HT1080 (cell line): ENCODE measurements around the gene GSC2. TPM values are rescaled to one million over a fixed set of nuclear protein-coding genes. Genes with fewer than 3 reads are reported as not detected.
A peak's percentile ranks its signal among the peaks of the same experiment; 100 is the strongest.

Source experiments
- DNase-seq: peaks from one replicate; pipeline ENCODE4 v3.0.0-alpha.2; 2015; ENCODE audit warnings: low read depth
- total RNA-seq: library from RNA; depleted of rRNA; stranded (reverse); fragments of >200 nt; shearing (Covaris generic); gene quantifications from 2 replicates; pipeline ENCODE4 v1.2.3, GENCODE V29; 2014

The GSC2 gene
- total RNA-seq, 1 experiment from 2014 or later = not detected

DNA sequence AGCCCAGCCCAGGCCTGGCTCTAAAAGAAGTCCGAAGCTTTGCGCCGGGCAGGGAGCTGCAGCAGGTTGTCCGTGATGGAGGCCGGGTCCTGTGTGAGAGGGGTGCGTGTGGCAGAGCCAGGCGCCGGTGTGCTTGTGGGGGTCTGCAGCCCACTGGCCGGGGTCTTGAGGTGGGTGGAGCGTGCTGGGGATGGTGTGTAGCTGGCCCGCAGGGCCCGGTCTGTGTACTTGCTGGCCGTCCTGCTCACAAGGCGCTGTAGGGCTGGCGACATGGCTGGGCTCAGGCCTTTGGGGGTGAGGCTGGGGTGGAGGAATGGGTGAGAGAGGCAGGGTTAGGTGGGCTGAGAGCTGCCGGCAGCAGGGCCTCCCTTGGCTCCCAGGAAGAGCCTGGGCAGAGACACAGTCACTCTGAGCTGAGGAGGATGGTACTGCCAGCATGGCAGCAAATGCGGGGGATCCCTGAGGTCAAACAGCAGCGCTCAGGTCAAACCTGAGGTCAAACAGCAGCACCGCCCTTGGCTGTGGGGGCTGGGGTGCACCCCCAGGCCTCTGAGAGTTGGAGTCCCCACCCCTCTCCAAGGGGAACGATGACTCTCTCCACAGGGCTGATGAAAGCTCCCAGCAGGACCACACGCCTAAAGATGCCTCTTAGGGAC lies 15.8 kb downstream of the GSC2 start:
- DNase-seq = no peak

DNA sequence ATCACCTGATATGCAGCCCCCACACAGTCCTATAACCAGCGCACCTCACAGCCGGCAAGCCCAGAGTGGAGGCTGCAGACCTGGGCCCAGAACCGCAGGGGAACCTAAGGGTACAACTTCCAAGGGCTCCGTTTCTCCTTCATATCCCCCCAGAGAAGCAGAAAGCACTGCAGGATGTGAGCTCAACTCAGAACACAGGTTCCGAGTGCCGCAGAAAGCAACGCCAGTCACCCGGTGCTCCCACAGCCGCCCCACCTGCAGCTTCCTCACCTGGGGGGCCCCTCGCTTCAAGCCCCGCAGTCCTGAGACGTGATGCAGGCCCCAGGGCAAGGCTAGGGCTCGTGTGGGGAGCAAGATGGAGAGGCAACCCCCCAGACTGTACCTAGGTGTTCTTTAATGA lies 16.5 kb downstream of the GSC2 start:
- DNase-seq = no peak

DNA sequence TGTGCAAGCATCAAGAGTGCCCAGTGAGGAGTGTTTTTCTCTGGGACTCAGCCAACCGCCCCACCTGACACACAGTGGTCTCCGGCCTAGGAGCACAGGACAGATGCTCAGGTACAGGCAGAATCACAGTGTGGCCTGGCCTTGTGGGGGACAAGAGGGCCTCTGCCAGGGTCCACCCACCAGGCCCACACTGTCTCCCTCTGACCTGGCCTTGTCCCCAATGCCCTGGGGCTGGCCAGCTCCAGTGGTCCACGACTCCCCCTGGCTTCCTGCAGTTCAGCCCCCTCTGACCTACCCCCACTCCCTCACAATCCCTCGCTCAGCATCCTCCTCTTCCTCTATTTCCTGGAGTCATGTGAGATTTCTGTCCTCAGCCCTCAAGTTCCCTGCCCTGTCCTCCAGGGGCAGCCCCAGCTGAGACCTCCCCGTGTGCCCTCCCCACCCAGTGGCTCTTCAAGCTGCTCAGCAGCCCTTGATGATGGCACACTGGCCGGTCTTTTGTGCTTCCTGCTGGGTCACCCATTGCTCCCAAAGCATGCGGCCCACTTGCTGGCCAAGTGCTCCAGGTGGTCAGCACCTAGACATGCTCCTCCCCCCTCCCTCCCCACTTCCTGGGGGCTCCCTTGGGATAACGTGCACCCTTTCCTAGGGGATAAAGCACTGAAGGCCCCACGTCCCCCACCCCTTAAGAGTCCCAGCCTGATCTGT lies 17.2 kb downstream of the GSC2 start:
- DNase-seq = no peak

DNA sequence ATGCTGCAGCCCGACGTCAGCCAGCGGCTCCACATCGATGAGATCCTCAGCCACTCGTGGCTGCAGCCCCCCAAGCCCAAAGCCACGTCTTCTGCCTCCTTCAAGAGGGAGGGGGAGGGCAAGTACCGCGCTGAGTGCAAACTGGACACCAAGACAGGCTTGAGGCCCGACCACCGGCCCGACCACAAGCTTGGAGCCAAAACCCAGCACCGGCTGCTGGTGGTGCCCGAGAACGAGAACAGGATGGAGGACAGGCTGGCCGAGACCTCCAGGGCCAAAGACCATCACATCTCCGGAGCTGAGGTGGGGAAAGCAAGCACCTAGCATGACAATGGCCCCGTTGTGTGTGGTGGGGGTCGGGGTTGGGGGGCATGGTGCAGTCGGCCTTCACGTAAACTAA lies 17.9 kb downstream of the GSC2 start:
- no peak for DNase-seq

DNA sequence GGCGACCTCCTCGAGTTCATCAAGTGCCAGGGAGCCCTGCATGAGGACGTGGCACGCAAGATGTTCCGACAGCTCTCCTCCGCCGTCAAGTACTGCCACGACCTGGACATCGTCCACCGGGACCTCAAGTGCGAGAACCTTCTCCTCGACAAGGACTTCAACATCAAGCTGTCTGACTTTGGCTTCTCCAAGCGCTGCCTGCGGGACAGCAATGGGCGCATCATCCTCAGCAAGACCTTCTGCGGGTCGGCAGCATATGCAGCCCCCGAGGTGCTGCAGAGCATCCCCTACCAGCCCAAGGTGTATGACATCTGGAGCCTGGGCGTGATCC lies 18.4 kb downstream of the GSC2 start:
- DNase-seq = no peak

DNA sequence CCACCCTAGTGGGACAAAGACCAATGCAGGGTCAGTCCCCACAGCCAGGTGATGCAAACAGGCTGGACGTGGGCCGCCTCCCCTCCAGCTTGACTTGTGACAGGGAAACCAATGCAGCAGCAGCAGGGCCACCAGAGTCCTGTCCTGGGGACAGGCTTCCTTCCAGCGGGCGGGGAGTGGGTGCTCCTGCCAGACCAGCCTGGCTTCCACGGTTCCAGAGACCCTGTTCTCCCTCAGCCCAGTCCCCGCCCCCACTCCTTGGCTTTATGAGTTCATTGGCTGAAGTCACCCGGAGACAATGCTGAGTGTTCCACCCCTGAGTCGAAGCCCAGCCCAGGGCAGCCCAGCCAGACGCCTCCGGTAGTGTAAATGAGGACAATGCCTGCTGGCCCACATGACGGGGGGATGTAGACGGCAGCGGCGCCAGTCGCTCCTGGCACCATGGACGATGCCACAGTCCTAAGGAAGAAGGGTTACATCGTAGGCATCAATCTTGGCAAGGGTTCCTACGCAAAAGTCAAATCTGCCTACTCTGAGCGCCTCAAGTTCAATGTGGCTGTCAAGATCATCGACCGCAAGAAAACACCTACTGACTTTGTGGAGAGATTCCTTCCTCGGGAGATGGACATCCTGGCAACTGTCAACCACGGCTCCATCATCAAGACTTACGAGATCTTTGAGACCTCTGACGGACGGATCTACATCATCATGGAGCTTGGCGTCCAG lies 19.0 kb downstream of the GSC2 start, which contains the start of gene TSSK2:
Gene TSSK2, plus strand, starts transcription at position 350 of the 726 bp plus-strand sequence. Its CDS starts 92 bp downstream, at position 442.
- no peak for DNase-seq

DNA sequence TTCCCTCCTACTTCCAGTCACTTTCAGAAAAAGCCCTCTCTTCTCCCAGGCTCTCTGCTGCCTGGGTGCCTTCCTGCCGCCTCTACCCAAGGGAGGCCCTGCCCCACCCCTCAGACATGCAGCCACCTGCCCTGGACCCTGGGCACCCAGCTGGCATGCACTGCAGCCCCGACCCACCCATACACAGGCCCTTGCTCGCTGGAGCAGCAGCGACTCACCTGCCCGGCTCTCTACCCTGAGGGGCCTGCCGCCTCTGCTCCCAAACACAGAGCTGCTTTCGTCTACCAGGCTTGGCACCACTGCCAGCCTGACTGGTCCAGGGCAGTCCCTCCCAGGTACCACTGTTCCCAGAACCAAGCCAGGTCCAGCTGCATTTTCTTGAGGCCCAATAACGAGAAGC lies 20.2 kb downstream of the GSC2 start:
- DNase-seq = no peak

DNA sequence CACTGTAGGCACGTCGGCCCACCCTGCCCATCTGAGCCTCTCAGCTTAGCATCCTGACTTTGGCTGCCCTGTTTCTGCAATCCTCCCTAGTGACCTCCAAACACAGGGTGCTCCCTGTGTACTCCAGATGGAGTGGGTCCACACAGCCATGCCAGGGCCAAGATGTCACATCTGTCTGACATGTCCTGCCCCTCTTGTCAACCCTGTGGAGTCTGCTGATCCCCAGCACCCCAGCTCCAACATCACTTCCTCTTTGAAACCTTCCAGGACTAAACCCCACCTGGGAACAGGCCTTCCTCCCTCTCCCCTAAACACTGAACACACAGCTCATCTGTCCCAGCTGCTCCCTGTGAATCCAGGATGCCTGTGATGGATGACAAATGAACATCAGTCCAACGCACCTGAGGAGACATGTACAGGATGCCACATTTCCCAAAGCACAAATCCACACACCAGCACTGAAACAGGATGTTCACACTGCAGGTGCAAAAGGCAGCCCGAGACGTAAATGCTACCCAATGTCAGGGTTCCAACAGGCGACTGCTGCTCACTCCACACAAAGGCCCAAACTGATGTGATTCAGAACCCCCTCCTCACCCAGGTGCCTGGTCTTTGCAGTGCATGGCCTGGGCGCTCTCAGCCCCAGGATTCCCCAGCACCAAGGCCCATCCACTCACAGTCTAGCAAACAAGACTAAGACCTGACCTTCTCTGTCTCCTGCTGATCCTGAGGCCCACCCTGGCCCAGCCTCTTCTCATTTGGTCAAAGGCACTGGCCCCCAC lies 21.0 kb downstream of the GSC2 start:
- DNase-seq = no peak

DNA sequence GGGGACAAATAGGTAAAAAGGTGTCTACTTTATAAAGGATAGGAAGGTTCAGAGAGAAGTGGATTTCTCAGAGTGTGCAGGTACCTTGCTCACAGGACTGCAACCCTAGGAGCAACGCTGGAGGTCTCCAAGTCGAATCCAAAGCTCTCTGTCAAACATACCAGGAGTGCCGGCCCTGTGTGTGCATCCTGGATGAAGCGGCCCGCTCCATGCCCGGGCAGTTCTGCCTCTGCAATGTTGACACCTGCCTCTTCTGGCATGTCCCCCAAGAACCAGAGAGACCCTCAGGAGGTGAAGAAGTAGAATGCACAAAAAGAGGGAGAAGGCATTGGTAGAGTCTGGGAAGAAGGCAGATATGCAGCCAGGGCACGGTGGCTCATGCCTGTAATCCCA lies 22.1 kb downstream of the GSC2 start:
- DNase-seq = no peak

DNA sequence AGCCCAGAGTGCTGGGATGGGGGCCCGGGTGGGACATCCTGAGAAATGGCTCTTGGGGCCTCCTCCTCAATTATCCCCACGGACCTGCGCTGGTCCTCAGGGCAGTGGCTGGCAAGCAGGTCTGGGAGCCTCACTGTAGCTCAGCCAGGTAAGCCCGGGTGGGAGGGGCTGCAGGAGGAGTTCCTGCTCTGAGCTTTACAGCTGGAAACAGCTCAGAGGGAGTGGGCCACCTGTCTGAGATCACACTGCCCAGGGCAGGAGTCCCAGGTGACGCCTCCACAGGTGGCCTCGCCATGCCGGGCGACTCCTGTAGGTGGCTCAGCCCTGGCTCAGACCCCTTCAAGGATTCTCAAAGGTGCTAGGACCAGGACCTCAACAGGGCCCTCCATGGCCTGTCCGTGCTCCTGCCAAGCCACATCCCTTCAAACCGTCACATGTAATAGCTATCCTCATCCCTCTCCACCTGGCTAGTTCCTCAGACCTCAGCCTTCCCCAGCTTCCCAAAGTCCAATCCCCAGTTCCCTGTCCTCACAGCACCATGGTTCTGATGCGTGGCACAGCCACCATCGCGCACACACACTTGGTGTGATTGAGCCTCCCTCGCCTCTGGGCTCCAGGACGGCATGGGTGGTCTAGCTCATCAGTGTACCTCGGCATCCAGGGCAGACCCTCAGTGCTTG lies 22.6 kb downstream of the GSC2 start:
- DNase-seq = no peak

DNA sequence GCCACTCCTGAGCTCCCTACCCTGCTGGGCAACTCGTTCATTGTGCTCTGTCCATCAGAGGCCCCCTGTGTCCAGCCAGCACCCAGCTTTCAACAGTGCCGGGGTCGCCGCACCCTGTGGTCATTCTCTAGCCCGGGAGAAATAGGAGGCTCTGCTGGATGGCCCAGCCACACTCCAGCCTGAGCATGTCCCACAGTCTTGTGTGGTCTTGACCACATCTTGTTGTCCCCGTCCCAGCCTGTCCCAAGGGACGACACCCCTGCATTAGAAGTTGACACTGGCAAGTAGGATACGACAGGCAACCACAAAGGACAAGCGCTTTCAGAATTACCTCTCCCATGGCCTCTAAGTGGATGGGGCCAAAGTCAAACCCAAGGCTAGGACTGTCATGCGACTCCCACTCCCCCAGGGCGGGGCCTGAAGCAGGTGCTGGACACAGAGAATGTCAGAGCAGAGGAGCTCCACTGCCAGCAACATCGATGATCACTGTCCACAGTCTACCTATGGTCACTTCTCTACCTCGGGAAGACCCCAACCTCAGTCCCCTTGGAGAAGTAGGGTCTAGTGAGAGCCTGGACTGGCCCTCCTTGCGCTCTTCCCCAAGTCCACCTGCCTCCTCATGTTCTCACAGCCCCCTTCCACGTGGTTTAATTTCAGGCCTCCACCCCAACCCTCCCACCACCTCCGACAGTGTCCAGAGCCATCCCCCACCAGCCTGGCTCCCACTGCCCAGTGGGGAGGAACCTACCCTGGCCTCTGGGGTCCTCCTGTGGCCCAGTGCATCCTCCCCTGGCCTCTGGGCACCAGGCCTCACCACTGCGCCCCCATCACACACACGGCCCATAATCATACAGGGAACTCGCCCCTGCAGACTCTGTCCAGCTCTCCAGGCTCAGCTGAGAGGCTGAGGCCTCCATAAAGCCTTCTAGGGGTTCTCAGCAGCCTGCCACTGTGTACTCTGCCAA lies 23.5 kb downstream of the GSC2 start:
- no peak for DNase-seq

DNA sequence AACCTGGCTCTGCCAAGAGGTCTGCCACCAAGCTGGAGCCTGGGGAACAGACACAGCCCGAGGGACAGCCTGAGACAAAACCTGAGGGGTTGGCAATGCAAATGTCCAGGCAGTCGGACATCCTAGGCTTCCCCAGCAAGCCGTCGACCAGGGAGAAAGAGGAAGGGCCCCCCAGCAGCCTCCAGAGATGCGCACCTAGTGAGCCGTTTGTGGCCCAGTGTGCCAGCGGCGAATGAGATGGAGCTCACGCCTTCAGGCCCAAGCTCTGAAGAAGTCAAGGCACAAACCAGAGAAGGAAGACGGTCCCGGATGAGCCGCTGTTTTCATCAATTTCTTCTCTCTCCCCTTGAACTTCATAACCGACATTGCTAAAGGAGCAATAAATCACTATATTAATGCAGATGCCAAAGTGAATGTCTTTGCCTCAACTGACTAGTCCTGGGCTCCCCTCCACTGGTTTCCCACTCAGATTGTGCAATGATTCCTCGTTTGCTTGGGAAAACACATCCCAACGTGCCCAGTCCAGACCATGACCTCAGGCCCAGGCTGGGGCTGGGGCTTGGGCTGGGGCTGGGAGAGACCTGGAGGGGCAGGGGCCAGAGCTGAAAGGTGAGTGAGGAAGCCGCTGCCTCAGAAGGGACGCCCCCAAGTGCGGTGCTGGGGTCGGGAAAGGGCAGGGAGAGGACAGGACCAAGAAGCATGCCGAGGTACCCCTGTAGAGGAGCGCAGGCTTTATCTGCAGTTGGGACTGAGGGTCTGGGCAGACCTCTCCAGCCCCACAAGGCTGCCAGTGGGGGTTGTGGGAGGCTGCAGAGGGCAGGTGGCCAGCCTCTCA lies 24.4 kb downstream of the GSC2 start:
- no peak for DNase-seq

DNA sequence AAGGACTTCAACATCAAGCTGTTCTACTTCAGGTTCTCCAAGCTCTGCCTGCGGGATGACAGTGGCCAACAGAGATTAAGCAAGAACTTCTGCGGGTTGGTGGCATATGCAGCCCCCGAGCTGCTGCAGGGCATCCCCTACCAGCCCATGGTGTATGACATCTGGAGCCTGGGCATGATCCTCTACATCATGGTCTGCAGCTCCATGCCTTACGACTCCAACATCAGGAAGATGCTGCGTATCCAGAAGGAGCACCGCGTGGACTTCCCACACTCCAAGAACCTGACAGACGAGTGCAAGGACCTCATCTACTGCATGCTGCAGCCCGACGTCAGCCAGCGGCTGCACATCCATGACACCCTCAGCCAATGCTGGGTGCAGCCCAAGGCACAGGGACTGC lies 25.1 kb downstream of the GSC2 start:
- no peak for DNase-seq

DNA sequence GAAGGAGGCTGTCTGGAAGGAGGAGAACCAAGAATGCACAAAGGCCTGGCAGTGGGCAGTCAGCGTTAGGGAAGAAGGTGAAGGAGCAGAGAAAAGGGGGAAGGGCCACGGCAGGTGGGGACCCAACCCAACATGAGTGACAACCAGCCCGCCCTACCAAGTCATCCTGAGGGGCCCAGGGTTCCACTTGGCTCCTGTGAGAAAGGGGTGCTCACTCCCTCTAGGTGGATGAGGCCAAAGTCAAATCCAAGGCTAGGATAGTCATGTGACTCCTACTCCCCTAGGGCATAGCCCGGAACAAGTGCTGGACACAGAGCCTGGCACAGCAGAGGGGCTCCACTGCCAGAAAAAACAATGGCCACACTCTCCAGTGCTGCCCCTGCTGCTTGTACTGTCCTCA lies 25.7 kb downstream of the GSC2 start:
- DNase-seq = no peak

DNA sequence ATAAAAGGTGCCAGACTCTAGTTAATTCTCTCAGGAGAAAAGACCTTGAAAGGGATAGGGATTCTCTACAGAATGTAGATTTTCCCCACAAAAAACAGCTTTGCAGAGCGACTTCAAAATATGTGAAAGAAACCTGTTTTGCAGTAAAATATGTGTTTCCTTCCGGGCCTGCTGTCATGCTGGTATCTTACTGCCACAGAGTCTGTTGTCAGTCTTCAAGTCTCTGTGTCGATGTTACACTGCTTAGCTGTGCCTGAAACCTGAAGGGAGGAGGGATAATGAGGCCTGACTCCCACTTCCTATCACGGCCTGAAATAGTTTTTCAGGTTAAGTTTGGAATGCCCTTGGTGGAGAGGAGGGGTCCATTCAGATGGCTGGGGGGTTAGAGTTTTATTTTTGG lies 26.2 kb downstream of the GSC2 start:
- DNase-seq = no peak

DNA sequence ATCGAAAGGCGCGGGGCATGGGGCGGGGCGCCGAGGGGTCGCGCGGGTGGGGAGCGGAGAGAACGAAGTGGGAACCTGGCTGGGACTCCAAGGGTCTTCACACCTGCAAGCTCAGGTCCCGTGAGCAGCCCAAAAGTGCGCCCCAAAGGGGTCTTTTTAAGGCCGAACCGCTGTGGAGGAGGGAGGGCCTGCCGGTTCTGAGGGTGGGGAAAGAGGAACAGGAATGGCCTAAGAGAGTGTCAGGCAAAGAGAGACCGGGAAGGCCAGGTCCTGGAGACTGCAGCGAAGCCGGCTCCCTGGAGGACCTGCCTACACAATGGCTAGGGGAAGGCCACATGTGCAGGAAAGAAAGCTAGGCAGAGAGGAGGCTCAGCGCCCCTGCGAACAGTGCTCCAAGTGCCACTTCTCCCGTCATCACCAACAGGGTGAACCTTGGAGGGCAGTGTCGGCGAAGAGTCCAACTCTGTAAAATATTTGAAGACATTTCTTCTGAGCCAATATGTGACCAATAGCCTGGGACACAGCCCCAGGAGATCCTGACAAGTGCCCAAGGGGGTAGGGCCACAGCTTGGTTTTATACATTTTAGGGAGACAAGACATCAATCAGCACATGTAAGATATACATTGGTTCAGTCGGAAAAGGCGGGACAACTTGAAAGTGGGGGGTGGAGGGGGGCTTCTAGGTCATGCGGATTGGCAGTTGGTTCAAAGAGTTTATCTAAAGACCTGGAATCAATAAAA lies 27.2 kb downstream of the GSC2 start:
- no peak for DNase-seq

DNA sequence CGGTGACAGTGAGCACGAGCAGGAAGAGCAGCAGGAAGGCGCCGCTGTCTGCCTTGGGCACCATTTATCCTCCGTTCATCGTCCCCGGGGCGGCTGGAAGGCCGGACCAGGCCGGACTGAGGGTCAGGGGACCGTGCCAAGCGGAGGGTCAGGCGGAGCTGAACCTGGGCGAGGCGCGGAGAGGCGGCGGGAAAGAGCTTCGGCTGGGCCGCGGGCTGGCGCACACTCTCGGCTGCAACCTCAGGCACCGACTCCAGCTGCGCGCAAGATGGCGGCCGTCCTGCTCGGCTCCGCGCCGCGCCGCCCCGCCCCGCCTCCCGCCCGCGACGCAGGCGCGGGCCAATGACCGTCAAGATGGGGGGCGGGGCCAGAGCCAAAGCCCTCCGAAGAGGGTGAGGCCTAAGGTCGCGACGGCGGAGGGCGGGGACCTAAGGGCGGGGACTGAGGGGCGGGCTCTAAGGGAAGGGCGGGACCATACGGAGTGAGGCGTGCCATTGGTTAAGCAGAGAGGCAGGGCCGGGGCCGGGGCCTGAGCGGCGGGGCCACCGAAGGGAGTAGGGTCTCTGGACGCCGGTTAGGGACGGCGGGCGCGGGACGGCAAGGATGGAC lies 27.8 kb downstream of the GSC2 start, which contains the start of gene DGCR2:
Gene DGCR2, minus strand, starts transcription at position 270 of the 609 bp plus-strand sequence. Its CDS starts 206 bp downstream, at position 64.
- DNase-seq = peak; percentile 83

DNA sequence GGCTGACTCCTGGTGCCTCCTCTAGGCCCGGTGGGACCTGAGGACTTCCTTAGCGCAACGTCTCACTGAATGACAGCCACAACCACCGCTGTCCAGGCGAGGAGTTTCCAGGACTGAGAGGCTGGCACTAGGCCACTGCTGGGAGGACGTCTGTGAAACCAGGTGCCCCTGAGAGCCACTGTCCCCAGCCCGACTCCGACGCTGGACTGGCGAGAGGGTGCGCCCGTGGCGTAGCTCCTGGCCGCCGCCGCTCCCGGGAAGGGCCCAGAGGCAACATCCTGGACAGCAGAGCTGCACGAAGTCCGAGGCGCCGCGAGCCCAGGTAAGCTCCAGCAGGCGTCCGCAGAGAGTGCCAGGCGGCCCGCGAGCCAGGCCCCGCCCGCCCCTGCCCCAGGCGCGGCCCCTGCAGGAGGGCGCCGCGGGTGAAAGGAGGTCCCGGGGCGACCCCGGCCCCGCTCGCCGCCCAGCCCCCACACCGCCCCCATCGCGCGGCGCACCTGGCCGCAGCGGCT lies 28.4 kb downstream of the GSC2 start:
- DNase-seq = peak; percentile 28
